PFSK-1 (cell line): ENCODE measurements around the gene MAD1L1.

ENCODE experiments used
- FOXP2 ChIP-seq: optimal IDR thresholded peaks from 2 replicates; pipeline ENCODE3; 2011; ENCODE audit warnings: borderline replicate concordance, control low read depth, inconsistent platforms; ENCODE audit not compliant: insufficient read depth; ENCODE audit errors: extremely low read length, extremely low read depth
- POLR2AphosphoS5 ChIP-seq: IDR thresholded peaks from 2 replicates; pipeline ENCODE4 v1.6.1; 2012; ENCODE audit warnings: low read depth, mild to moderate bottlenecking, control low read depth, low read length, moderate library complexity
- REST ChIP-seq, 2 experiments: IDR thresholded peaks; 2 replicates each; pipeline versions ENCODE4 v1.6.1 to v1.8.0; 2011 to 2012; ENCODE audit warnings: low read depth in 2 of 2, low read length in 2 of 2, control low read depth in 1 of 2, inconsistent platforms in 1 of 2, mild to moderate bottlenecking in 1 of 2, moderate library complexity in 1 of 2; ENCODE audit not compliant: insufficient read depth in 1 of 2
- SIN3A ChIP-seq: IDR thresholded peaks from 2 replicates; pipeline ENCODE4 v1.6.1; 2012; ENCODE audit warnings: mild to moderate bottlenecking, low read length, moderate library complexity, borderline replicate concordance; ENCODE audit not compliant: insufficient read depth
- TAF1 ChIP-seq: IDR thresholded peaks from 2 replicates; pipeline ENCODE4 v1.6.1; 2012; ENCODE audit warnings: low read length, control low read depth, borderline replicate concordance; ENCODE audit not compliant: insufficient read depth

MAD1L1 gene

GRCh38 chr7:2029211-2029905, 203.4 kb downstream of the MAD1L1 start:
- no peak for TF ChIP-seq REST (IDR thresholded peaks at IDR 0.05; ENCODE audit: insufficient read depth in 1 of 2, low read depth in 2 of 2, low read length in 2 of 2)
- TF ChIP-seq TAF1 = no peak

- TF ChIP-seq TAF1 (no peak), POLR2AphosphoS5 (no peak), REST (IDR thresholded peaks at IDR 0.05; ENCODE audit: insufficient read depth in 1 of 2, low read depth in 2 of 2, low read length in 2 of 2) (no peak), FOXP2 (no peak), SIN3A (no peak)
Measured at GRCh38 chr7:2028733-2029132, 204.0 kb downstream of the MAD1L1 start.

GRCh38 chr7:2025188-2025587, 207.6 kb downstream of the MAD1L1 start:
- no peak for TF ChIP-seq SIN3A

GRCh38 chr7:2024567-2024918, 208.2 kb downstream of the MAD1L1 start:
- TF ChIP-seq REST (IDR thresholded peaks at IDR 0.05; ENCODE audit: insufficient read depth in 1 of 2, low read depth in 2 of 2, low read length in 2 of 2) (no peak), POLR2AphosphoS5 (no peak), FOXP2 (no peak)

GRCh38 chr7:2023877-2024566, 208.7 kb downstream of the MAD1L1 start:
- TF ChIP-seq TAF1 = no peak
- TF ChIP-seq SIN3A = no peak
- TF ChIP-seq FOXP2 = no peak
- TF ChIP-seq POLR2AphosphoS5 = no peak
- no peak for TF ChIP-seq REST (IDR thresholded peaks at IDR 0.05; ENCODE audit: insufficient read depth in 1 of 2, low read depth in 2 of 2, low read length in 2 of 2)
